ENCODE results near the gene ELMOD1.

Gene ELMOD1

DNA sequence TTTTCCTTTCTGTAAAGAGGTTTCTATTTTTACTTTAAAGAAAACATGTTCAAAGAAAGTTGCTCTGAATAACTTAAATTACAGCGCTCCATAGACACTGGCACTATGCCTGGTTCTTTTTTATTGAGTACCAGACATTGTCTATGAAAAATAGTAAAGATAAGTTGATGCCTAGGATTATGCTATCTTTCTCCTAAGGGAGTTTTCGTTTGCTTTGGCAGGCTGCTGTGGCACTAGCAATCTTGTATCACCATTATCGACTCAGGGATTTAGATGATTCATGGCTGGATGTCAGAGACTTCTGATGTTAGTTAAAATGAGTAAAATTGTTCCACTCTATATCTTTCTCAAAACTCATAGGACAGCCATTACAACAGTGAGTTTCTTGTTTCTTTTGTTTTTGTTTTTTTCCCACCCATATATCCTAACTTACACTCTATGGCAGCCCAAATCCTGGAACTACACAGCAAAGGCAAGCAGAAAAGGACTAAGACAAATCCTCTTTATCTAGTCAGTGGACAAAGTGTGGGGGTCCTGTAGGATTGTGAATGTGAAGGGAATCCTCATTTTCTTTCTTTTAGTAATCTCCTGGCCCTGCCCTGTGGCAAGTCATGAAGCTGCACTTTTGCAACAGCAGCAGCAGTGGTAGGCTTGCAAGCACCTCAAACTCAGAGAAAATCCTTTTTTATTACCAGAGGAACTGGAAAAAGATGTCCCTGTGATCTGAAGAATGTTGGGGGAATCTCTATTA is 100.2 kb downstream of the ELMOD1 start:
- no peak for DNase-seq

DNA sequence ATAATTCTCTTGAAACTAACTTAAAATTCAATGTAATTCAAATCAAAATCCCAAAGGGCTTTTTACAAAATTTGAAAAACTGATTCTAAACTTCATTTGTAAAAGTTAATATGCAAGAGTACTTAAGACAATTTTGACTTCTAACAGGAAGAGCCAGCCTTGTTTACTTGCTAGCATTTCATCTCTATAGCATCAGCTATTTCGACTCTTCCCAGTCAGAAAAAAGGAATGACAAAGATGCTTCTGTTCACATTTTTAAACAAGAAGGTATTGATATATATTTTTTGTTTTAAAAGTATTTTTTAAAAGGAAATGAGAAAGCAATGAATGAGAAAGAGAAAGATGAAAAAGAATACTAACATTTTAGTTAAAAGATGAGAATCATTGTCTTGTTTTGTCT is 104.5 kb downstream of the ELMOD1 start:
- DNase-seq, result no peak

DNA sequence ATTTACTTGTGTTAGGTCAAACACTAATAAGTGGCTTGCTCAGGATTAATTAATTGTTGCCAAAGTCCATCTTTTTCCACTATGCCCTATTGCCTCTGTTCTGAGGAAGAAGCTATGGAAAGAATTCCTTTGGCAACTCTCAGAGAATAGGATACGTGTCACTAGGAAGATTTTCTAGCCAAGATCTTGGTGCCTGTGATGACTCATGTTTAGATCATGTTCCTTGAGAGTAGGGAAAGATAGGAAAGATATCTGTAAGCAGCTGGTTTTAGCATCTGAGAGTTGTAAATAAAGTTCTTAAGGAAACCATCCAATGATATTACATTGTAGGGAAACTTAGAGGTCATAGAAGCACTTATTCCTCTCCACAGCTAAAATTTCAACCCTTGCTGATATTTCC is 105.2 kb downstream of the ELMOD1 start:
- DNase-seq, result no peak

DNA sequence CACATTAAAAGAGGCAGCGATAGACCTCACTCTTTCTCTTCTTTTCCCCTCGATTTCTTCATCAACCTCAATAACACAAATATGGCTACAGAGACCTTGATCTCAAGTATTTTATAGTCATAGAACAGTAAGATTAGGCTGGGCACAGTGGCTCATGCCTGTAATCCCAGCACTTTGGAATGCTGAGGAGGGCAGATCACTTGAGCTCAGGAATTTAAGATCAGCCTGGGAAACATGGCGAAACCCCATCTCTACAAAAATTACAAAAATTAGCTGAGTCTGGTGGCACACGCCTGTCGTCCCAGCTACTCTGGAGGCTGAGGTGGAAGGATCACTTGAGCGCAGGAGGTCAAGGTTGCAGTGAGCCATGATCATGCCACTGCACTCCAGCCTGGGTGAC is 106.3 kb downstream of the ELMOD1 start:
- no peak for DNase-seq

DNA sequence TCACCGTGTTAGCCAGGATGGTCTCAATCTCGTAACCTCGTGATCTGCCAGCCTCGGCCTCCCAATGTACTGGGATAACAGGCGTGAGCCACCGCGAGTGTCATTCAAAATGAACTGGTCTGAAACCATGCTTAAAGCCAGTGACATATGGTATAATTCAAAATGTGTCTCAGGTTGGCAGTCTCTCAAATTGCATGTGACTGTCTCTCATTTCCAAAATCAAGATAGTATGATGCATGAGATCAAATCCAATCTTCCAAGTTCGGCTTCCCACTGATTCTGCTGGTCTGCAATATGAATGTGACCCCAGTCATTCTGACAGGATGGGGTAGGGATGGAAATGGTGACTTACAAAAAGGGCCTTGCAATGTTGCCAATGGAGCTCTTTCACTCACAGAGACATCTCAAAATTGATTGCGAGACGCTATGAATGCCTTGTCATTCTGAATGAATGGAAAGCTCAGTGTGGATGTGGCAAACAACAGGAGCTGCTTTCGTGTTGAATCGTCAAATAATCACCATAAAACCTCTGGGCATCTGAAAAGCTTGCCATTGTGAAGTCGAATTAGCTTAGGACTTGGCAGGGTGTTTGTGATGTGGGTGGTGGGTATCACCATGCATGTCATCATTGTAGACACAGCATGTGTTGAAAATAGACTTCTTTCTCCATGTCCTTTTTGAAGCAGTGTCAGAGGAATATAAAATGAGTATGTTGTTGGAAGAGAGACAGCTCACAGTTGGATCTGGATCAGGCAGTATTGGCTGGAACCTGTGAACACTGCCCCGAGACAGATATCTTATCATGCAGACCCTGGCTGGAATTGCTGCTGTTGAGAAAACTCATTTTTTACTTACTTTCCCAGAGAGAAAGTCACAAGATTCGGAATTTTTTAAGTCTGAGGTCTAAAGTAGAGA is 108.7 kb downstream of the ELMOD1 start:
- no peak for DNase-seq

DNA sequence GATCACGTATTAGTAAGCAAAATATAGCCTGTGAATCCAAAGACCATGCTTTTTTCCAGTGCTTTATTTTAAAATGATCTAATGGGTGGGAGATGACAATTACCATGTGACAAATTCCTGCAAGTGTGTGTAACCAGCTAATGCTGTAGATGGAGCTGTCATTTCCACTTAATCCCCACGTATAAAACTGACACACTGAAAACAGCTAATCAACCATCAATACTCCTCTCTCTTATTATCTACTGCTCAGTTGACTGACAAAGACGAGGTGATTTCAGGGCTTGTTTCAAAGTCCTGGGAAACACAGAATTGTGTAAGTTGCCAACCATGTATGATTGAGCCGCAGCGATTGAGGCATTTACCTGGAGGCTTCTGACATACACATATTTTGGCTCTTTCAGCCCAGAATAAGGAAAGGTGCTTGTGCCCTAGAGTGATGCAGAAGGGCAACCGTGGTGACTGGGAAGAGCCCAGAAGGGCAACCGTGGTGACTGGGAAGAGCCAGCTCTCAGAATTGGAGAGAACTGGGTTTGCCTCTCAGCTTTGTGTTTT is 111.2 kb downstream of the ELMOD1 start:
- no peak for DNase-seq

DNA sequence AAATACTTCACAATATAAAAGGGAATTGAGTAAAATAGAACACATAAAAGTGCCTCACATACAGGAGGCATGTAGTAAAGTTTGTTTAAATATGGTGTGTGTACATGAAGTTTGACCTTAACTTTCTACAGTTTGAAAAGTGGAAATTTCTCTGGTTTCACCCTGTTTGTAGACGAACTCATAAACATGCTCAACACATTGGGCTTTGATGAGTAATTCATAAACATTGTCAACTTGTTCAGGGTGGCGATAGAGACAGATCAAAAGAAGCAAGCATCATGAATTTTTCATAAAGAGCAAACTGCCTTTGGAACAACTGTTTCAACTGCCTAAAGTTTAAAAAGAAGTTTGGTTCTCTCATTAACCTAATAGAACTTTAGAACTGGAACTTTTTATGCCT is 111.8 kb downstream of the ELMOD1 start:
- no peak for DNase-seq

DNA sequence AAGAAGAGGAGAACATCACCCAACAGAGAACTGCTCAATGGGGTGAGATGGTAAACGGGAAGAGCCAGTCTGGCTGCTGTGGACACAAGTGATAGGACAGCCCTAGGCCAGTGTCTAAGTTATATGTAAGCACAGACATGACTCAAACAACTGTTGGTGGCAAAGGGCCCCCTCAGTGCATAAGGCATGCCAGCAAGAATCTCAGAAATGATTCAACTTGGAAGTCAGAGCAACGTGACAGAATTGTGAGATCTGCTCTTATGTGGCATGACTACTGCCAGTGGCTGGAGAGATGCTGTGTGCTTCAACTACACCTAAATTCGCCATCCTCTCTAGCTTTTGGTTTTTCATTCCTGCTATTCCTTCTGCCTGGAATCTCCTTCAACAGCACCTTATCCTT is 113.5 kb downstream of the ELMOD1 start:
- no peak for DNase-seq

DNA sequence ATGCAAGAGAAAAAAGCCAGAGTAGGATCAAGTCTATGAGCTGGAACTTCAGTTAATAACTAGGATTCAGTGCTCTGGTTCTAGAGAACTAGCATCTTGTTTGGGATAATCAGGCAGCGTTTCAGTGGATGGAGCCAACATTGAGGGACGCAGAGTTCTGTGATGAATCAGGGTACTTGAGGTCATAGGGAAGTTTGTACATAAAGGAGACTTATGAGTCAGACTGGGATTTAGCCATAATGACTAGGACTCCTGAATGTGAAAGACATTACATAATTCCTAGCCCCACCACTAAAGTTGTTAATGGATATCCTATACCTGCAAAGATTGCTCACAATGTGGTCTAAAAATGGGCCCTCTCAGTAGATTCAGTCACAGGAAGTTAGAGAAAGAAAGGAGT is 114.1 kb downstream of the ELMOD1 start:
- no peak for DNase-seq

DNA sequence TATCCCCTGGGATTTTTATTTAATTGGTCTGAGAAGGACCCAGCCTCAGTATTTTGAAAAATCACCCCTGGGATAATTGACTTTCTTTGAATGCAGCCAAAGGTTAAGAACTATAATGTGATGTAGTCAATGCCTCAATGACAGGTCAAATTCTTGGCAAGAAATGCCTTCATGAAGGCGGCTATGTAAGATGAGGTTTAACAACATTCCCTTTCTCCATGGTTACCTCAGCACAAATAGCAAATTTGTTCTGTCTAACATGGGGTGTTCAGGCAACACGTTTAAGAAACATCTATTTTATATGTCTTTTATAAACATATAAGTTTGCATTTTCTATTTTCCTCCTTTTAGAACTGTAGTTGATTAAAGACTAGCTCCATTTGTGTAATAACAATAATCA is 115.6 kb downstream of the ELMOD1 start:
- no peak for DNase-seq

DNA sequence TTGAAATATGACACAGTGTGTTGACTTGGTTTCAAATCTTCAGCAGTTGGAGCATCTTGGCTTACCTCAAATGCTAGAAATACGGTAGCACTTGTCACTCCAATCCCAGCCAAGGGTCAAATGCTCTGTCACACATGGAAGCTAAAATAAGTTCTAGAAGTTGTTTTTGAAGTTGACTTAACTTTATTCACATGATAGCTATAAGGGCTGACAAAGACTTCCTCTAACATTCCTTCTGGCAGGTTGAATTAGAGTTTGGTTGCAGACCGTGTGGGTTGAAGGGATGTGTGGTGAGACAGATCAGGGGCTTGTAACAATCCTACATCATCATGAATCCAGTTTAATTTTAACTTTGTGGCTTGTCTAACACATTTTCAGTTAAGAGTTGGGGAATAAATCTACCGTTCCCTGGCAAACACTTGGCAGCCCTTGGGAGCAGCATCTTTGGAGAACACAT is 116.3 kb downstream of the ELMOD1 start:
- no peak for DNase-seq

DNA sequence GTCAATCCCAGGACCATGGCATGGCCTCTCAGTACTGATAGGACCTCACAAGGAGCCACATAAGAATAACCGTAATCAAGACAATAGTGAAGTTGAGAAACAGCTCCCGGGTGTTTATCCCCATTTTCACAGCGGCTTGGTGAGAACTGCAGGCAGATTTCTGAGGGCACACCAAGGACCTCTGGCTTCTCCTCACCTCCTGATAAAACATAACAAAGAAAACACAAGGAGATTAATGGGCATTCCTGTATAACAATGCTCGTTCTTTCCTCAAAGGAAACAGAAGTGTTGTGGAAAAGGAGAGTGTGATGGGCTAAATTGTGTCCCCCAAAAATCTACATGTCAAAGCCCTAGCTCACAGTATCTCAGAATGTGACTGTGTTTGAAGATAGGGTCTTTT is 116.9 kb downstream of the ELMOD1 start:
- DNase-seq, result no peak

DNA sequence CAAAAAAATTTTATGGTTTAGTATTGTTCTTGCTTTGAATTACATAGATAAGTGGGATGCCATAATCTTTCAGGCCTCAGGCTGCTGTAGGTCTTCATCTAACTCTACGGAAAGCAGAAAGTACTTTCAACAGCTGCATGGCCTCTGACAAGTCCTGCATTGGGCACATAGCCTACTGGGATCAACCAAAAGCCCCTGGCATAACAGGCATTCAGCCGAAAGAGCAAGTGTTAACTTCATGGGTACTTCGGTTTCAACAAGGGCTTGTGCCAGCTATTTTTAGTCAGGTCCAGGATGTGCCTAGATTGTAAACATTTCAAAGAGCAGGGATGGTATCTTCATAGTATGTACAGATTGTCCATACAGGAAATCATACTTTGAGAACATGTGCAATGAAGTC is 117.8 kb downstream of the ELMOD1 start:
- DNase-seq, result no peak

DNA sequence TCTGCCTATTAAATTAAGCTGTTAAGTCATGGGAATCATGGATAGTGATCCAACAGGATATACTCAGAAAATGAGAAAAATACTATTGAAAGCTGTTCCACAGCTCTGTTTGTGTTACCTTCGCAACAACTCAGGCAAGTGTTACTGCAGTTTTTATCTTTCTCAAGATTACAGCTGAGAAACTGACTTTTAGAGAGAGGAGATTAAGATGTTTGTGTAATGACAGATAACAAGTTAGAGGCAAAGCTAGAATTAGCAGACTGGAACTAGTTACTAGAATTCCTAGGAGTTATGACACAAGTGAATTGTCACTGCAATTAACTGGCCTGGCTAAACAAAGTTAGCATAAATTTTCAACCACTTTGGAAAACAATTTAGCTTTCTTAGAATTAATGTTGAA is 119.4 kb downstream of the ELMOD1 start:
- DNase-seq, result no peak

DNA sequence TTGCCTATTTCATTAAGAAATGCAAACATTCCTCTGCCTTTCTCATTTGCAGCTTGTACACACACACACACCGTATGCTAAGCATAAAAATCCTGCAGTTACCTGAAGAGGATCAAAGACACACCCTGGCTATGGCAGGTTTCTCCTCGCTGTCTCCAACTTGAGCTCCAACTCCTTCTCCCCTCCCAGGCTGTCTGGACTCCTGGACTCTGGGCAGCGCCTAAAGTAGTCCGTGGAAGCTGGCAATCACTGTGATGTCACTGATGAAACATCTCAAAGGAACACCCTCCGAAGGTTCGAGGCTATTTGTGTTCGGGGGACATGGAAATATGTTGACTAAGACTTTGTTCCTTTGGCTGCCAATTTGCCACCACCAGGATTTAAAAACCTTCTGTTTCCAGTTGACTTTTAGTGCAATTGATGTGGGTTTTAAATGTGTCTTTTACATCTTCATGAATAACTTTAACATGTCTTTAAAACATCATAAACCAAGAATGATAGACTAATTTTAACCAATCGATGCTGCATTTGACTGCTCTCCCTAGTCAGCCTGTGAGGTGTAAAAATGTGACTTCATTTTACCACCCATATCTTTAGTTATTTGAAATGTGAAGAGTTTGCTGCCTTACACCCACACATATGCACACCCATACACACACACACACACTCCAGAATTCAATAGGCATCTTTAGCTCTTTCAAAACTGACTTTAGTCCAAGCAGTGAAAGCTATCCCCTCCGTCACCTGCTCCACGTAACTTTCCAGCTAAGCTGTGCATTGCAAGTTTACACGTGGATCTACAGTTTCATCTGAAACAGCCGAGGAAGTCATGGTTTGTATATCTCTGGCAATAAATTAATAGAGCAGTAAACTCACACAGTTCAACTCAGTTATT is 121.2 kb downstream of the ELMOD1 start, which contains the start of gene SLN:
Gene SLN (minus strand): TSS at position 196 of the 895 bp plus-strand sequence.
- DNase-seq, result no peak

DNA sequence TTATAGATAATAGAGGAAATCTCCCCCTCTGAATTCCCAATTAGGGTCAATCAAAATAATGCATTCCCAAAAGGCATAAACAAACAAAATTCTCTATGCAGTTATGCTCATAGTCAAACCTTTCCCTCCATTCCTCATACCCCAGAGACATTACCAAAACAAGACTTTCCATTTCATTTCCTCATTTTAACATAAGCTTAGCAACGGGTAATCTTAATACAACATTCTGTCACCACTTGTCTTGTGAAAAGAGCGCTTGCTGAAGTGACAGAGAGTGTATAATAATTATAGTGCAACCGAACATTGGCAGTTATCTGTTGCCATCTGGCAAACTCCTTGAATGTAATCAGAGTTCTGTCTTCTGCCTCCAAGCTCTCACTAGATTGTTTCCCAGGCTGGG is 122.1 kb downstream of the ELMOD1 start:
- DNase-seq, result no peak

Data from stimulated activated CD4-positive, alpha-beta T cell treated with anti-CD3 and anti-CD28 coated beads, Interleukin-12 subunit alpha, Interleukin-12 subunit beta, amount 100 ng/mL, for 4 hours (primary cell).